ENCODE results near the gene FTH1. TPM values are rescaled to one million over a fixed set of nuclear protein-coding genes. Genes with fewer than 3 reads are reported as not detected.
A peak's percentile ranks its signal among the peaks of the same experiment; 100 is the strongest.

FTH1 gene
- total and polyA plus RNA-seq, 2 of the 13 experiments (the other 11 are each of a cell fraction or from before 2014, with no cell fraction given): 607 to 760 TPM

GRCh38 chr11:61954106-61954850, 13.2 kb downstream of the FTH1 start (continued):
- TF ChIP-seq ZNF317 (CRISPR knock-in tag; IDR thresholded peaks at IDR 0.05) (0 out of 2 replicates have a peak, but pooled peaks have one; percentile 23), TCF12 (IDR thresholded peaks at IDR 0.05) (no peak), TCF12 (CRISPR knock-in tag; IDR thresholded peaks at IDR 0.05) (no peak), ZSCAN22 (CRISPR knock-in tag; IDR thresholded peaks at IDR 0.05) (no peak), ZNF749 (CRISPR knock-in tag; IDR thresholded peaks at IDR 0.05; ENCODE audit: borderline replicate concordance) (no peak), TGIF2 (CRISPR knock-in tag; IDR thresholded peaks at IDR 0.05) (peak; percentile 29; the same call in 1 of the 2 replicates), RAD21 (CRISPR knock-in tag; IDR thresholded peaks at IDR 0.05) (0 out of 2 replicates have a peak, but pooled peaks have one; percentile 15), NFYC (CRISPR knock-in tag; IDR thresholded peaks at IDR 0.05) (no peak), ZNF121 (CRISPR knock-in tag; IDR thresholded peaks at IDR 0.05) (peak; percentile 79), ZNF710 (CRISPR knock-in tag; IDR thresholded peaks at IDR 0.05; ENCODE audit: borderline replicate concordance) (no peak), MEIS1 (CRISPR knock-in tag; IDR thresholded peaks at IDR 0.05; ENCODE audit: borderline replicate concordance) (no peak), ZNF280D (CRISPR knock-in tag; IDR thresholded peaks at IDR 0.05) (no peak), ZNF574 (CRISPR knock-in tag; IDR thresholded peaks at IDR 0.05) (no peak), REST (IDR thresholded peaks at IDR 0.05; ENCODE audit: borderline replicate concordance in 1 of 2, low read depth in 1 of 2, low read length in 2 of 2) (no peak)
- TF ChIP-seq, protein P1, sequence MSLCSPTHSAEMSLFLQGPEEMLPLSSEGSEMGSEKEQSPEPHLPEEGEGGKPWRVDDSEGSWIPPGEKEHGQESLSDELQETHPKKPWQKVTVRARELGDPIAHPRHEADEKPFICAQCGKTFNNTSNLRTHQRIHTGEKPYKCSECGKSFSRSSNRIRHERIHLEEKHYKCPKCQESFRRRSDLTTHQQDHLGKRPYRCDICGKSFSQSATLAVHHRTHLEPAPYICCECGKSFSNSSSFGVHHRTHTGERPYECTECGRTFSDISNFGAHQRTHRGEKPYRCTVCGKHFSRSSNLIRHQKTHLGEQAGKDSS (CRISPR knock-in tag; IDR thresholded peaks at IDR 0.05; ENCODE audit: borderline replicate concordance, low read depth): 0 out of 2 replicates have a peak, but pooled peaks have one; percentile 4

Data from HepG2 (cell line).